SK-N-SH (cell line): ENCODE data around the gene TOM1L2. TPM values are rescaled to one million over a fixed set of nuclear protein-coding genes. Genes with fewer than 3 reads are reported as not detected.
A peak's percentile ranks its signal among the peaks of the same experiment; 100 is the strongest.

ENCODE experiments used
- CTCF ChIA-PET: fragments of 300-600, 350-600 bp; formaldehyde crosslinking; extraction: SDS; loops from one replicate; lab custom pipeline; 2021; lab: Yijun Ruan, JAX
- POLR2A ChIA-PET: fragments of 350-600 bp; sonication (Branson Sonifier 250); formaldehyde crosslinking; extraction: SDS; loops from one replicate; lab custom pipeline; 2020; ENCODE audit warnings: antibody characterized with exemption, inconsistent platforms; lab: Yijun Ruan, JAX
- DNase-seq: peaks from one replicate; pipeline ENCODE4 v3.0.0; 2012
- H2AFZ ChIP-seq: fragments of 200-600 bp; sonication (generic); 2 replicates; pipeline ENCODE4 v1.8.1; 2016; ENCODE audit warnings: antibody characterized with exemption, mild to moderate bottlenecking, low read depth
- H3F3A ChIP-seq: fragments of 200-600 bp; sonication (generic); replicated peaks from 2 replicates; pipeline ENCODE3; 2016; ENCODE audit warnings: antibody characterized with exemption, mild to moderate bottlenecking; ENCODE audit not compliant: insufficient read depth
- H3K27ac ChIP-seq, 2 experiments: fragments of 200-500 bp in 1 of 2; fragments of 200-600 bp in 1 of 2; sonication (Bioruptor generic) in 1 of 2; sonication (generic), shearing (Covaris generic) in 1 of 2; 2 replicates each; pipeline versions ENCODE4 v1.5.1 to v1.6.1; 2014 to 2016; ENCODE audit warnings: low read depth in 2 of 2, inconsistent platforms in 1 of 2, low read length in 1 of 2, mild to moderate bottlenecking in 1 of 2, mixed read lengths in 1 of 2
- H3K27me3 ChIP-seq: fragments of 200-600 bp; sonication (generic), shearing (Covaris generic); 2 replicates; pipeline ENCODE4 v1.6.1; 2016; ENCODE audit warnings: mixed run types; ENCODE audit not compliant: insufficient read depth
- H3K36me3 ChIP-seq, 2 experiments: fragments of 200-500 bp in 1 of 2; fragments of 200-600 bp in 1 of 2; sonication (Bioruptor generic) in 1 of 2; sonication (generic) in 1 of 2; replicated peaks in 1 of 2; 2 replicates each; pipeline versions ENCODE3 to v1.5.1; 2014 to 2016; ENCODE audit warnings: low read length in 1 of 2, mild to moderate bottlenecking in 1 of 2; ENCODE audit not compliant: insufficient read depth in 2 of 2, control insufficient read depth in 1 of 2
- H3K4me1 ChIP-seq, 2 experiments: fragments of 200-500 bp in 1 of 2; fragments of 200-600 bp in 1 of 2; sonication (Bioruptor generic) in 1 of 2; sonication (generic), shearing (Covaris generic) in 1 of 2; 2 replicates each; pipeline versions ENCODE4 v1.5.1 to v1.6.1; 2014 to 2016; ENCODE audit warnings: low read depth in 1 of 2, low read length in 1 of 2, mixed run types in 1 of 2; ENCODE audit not compliant: insufficient read depth in 2 of 2, control insufficient read depth in 1 of 2
- H3K4me2 ChIP-seq: fragments of 200-600 bp; sonication (generic), shearing (Covaris generic); 2 replicates; pipeline ENCODE4 v1.6.1; 2017; ENCODE audit warnings: mixed run types
- H3K4me3 ChIP-seq, 2 experiments: fragments of 200-500 bp in 1 of 2; fragments of 200-600 bp in 1 of 2; sonication (Bioruptor generic) in 1 of 2; sonication (generic), shearing (Covaris generic) in 1 of 2; 2 replicates each; pipeline versions ENCODE4 v1.5.1 to v1.8.1; 2014 to 2016; ENCODE audit warnings: low read depth in 2 of 2, inconsistent platforms in 1 of 2, low read length in 1 of 2, mild to moderate bottlenecking in 1 of 2, mixed read lengths in 1 of 2, moderate library complexity in 1 of 2
- H3K79me2 ChIP-seq: fragments of 200-600 bp; sonication (generic); 2 replicates; pipeline ENCODE4 v1.8.1; 2017; ENCODE audit warnings: mild to moderate bottlenecking; ENCODE audit not compliant: insufficient read depth
- H3K9ac ChIP-seq: fragments of 200-600 bp; sonication (generic); 2 replicates; pipeline ENCODE4 v1.6.1; 2017; ENCODE audit warnings: mixed run types
- H3K9me2 ChIP-seq: fragments of 200-600 bp; sonication (generic); 2 replicates; pipeline ENCODE4 v1.6.1; 2017; ENCODE audit warnings: mixed run types
- H3K9me3 ChIP-seq: fragments of 200-600 bp; sonication (generic); 2 replicates; pipeline ENCODE4 v1.6.1; 2017; ENCODE audit warnings: mixed run types, mild to moderate bottlenecking, moderate library complexity
- H4K20me1 ChIP-seq: fragments of 200-600 bp; sonication (generic); 2 replicates; pipeline ENCODE4 v1.6.1; 2017; ENCODE audit warnings: mild to moderate bottlenecking, mixed run types; ENCODE audit not compliant: insufficient read depth
- CHD2 ChIP-seq: fragments of 150-350 bp; IDR thresholded peaks from 2 replicates; pipeline ENCODE4 v1.6.1; 2018; ENCODE audit warnings: low read length; ENCODE audit not compliant: partially characterized antibody
- ELF1 ChIP-seq: IDR thresholded peaks from 2 replicates; pipeline ENCODE4 v1.4.0; 2012
- EP300 ChIP-seq, 2 experiments: IDR thresholded peaks; 2 replicates each; pipeline versions ENCODE4 v1.4.0 to v1.6.1; 2012; ENCODE audit warnings: borderline replicate concordance in 1 of 2, low read depth in 1 of 2, low read length in 1 of 2
- EZH2phosphoT487 ChIP-seq: fragments of 200-600 bp; sonication (generic); IDR thresholded peaks from 2 replicates; pipeline ENCODE4 v1.6.1; 2017; ENCODE audit warnings: low read depth, mixed run types, mild to moderate bottlenecking, antibody characterized with exemption, moderate library complexity, borderline replicate concordance
- FOSL2 ChIP-seq: IDR thresholded peaks from 2 replicates; pipeline ENCODE4 v1.4.0; 2012; ENCODE audit warnings: low read depth, mild to moderate bottlenecking, moderate library complexity, borderline replicate concordance
- FOXJ3 ChIP-seq: sonication (generic); formaldehyde crosslinking; IDR thresholded peaks from 2 replicates; pipeline ENCODE4 v1.5.1; 2020; ENCODE audit warnings: mild to moderate bottlenecking, missing genetic modification reagents
- JUND ChIP-seq: IDR thresholded peaks from 2 replicates; pipeline ENCODE4 v1.4.0; 2012
- MEF2A ChIP-seq: IDR thresholded peaks from 2 replicates; pipeline ENCODE4 v1.4.0; 2012; ENCODE audit warnings: low read depth, borderline replicate concordance
- MXI1 ChIP-seq: IDR thresholded peaks from 2 replicates; pipeline ENCODE4 v1.6.1; 2012; ENCODE audit warnings: mild to moderate bottlenecking, low read depth, low read length, improper control_type of control experiment
- NFIC ChIP-seq: IDR thresholded peaks from 2 replicates; pipeline ENCODE4 v1.4.0; 2012; ENCODE audit warnings: borderline replicate concordance
- RAD21 ChIP-seq: IDR thresholded peaks from 2 replicates; pipeline ENCODE4 v1.6.1; 2012; ENCODE audit warnings: mild to moderate bottlenecking, low read length
- RFX5 ChIP-seq: IDR thresholded peaks from 2 replicates; pipeline ENCODE4 v1.6.1; 2012; ENCODE audit warnings: mild to moderate bottlenecking, improper control_type of control experiment, low read length
- RXRA ChIP-seq: IDR thresholded peaks from 2 replicates; pipeline ENCODE4 v1.4.0; 2012; ENCODE audit warnings: low read depth, mild to moderate bottlenecking, borderline replicate concordance
- SIN3A ChIP-seq: IDR thresholded peaks from 2 replicates; pipeline ENCODE4 v1.6.1; 2012; ENCODE audit warnings: low read depth, mild to moderate bottlenecking, low read length, moderate library complexity, borderline replicate concordance
- WGBS: methylation state at CpG from one replicate; pipeline ENCODE4 v1.1.6; 2017; ENCODE audit warnings: low lambda C conversion rate; 5-methylcytosine and 5-hydroxymethylcytosine counted together
- polyA plus RNA-seq, 3 experiments: library from polyadenylated mRNA; depleted of rRNA; stranded (reverse); fragments of >200 nt; gene quantifications; 2 replicates each; pipeline ENCODE4 v1.2.3, GENCODE V29; 2012
- TF ChIP-seq, protein P1 (sequence below): IDR thresholded peaks from 2 replicates; pipeline ENCODE4 v1.4.0; 2012; ENCODE audit warnings: low read depth, borderline replicate concordance
- TF ChIP-seq, protein P2 (sequence below): IDR thresholded peaks from 2 replicates; pipeline ENCODE4 v1.4.0; 2012; ENCODE audit warnings: low read depth, borderline replicate concordance
- TF ChIP-seq, protein P3 (sequence below): fragments of 150-350 bp; IDR thresholded peaks from 2 replicates; pipeline ENCODE4 v1.6.1; 2016; ENCODE audit warnings: mild to moderate bottlenecking, low read depth, low read length
- TF ChIP-seq, protein P4 (sequence below): fragments of 200-600 bp; sonication (generic); IDR thresholded peaks from 2 replicates; pipeline ENCODE4 v1.6.1; 2017; ENCODE audit warnings: antibody characterized with exemption, mild to moderate bottlenecking, moderate library complexity

TOM1L2 gene
- polyA plus RNA-seq, 1 of the 3 experiments (the other 2 are of a cell fraction), result 85.4 TPM

DNA sequence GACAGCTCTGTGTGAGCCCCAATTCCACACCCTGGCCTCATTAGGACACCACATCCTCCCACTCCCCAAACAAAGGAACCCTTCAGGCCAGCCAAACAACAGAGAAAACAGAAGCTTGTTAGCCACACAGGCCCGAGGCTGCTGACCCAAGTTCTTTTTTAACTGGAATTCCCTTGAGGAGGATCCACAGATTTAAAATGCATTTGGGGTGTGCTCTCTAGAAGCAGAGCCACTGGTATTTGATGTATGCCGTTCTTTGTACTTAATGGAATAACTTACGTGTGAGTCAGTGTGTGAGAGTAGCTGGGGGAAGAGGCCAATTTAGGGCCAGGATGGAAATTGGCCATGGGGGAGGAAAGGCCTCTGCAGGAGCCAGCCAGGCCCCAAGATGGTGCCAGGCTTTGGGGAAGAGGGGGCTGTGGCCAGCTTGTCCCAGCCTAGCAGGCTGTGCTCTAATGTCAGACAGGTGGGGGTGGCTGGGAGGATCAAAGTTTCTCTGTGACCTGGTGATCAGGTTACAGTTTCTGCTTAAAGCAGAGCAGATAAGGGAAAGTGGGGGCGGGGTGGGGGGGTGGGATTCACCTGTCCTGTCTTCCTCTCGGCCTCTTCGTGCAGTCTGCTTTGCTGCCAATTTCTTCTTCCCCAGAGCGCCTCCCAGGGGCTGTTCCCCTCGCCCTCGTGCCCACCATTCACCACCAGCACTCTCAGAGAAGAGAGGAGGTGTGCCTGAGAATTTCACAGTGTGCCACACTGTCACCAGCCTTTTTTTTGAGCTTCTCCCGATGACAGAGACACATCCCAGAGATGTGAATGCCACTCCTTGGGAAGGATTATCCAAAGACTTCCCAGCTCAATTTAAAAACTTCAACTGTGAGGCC is 50.8 kb downstream of the TOM1L2 start (continued):
- TF ChIP-seq RAD21, result no peak; the same call in 1 of the 2 replicates
- TF ChIP-seq NFIC, result peak; percentile 86
- TF ChIP-seq, protein P1, sequence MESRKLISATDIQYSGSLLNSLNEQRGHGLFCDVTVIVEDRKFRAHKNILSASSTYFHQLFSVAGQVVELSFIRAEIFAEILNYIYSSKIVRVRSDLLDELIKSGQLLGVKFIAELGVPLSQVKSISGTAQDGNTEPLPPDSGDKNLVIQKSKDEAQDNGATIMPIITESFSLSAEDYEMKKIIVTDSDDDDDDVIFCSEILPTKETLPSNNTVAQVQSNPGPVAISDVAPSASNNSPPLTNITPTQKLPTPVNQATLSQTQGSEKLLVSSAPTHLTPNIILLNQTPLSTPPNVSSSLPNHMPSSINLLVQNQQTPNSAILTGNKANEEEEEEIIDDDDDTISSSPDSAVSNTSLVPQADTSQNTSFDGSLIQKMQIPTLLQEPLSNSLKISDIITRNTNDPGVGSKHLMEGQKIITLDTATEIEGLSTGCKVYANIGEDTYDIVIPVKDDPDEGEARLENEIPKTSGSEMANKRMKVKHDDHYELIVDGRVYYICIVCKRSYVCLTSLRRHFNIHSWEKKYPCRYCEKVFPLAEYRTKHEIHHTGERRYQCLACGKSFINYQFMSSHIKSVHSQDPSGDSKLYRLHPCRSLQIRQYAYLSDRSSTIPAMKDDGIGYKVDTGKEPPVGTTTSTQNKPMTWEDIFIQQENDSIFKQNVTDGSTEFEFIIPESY, result 0 out of 2 replicates have a peak, but pooled peaks have one; percentile 36
- TF ChIP-seq EZH2phosphoT487, result no peak
- TF ChIP-seq ELF1, result no peak
- TF ChIP-seq MEF2A, result peak; percentile 41; the same call in 1 of the 2 replicates
- peak in 1 of 2 experiments; percentile 87; a peak in 2 of 4 replicates for TF ChIP-seq EP300 (IDR thresholded peaks at IDR 0.05; ENCODE audit: borderline replicate concordance in 1 of 2, low read depth in 1 of 2, low read length in 1 of 2)
- TF ChIP-seq, protein P2, sequence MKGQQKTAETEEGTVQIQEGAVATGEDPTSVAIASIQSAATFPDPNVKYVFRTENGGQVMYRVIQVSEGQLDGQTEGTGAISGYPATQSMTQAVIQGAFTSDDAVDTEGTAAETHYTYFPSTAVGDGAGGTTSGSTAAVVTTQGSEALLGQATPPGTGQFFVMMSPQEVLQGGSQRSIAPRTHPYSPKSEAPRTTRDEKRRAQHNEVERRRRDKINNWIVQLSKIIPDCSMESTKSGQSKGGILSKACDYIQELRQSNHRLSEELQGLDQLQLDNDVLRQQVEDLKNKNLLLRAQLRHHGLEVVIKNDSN, result no peak
- TF ChIP-seq RXRA, result peak; percentile 91

DNA sequence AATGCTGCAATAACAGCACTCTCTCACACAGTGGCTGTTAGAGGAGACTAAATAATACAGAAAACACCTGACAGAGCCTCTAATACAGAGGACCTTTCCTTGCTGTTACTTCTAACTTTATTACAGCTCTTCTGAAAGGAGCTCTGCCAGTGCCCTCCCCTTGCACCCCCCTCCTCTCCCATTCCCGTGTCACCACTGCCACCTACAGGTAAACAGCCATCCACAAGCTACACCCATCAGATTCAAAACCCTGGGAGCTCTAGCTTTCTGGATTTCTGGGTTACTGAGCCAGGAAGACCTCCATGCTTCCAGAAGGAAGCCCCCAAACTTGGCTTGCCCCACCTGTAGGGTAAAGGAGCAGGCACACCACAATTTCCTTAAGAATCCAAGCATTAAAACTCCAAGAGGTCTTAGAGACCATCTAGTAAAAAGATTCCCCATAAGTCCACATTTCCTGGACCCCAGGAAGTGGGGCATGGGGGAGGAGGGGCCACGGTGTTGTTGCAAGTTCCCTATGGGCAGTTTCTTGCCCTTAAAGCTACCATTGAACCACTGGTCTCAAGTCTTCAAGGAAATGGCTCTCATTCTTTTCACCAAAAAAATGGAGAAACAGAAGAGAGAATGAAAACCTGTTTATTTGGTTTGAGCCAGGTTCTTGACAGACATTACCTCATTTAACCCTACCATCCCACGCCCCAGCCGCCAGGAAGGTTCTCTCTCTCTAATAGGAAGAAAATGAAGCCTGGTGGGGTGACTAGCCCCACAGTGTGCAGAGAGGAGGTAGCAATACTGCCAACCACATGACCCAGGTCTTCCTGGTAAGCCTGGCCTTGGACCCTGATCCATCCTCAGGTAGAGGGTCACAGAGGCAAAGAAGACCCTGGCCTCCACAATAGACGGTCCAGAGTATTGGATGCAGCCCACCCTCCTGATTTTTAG is 52.8 kb downstream of the TOM1L2 start:
- peaks cover 19 to 39% of the 10 kb centered on the region in 2 experiments for H3K4me1 ChIP-seq
- ChIA-PET POLR2A (interaction anchor here (0.7 to 1.1 kb wide), 2 partner anchors 28 to 83 kb away, joined by 4 to 5 read pairs; no protein-coding TSS in a partner anchor), CTCF (interaction anchor here (0.6 to 6.0 kb wide), 51 partner anchors 9 to 563 kb away, joined by 3 to 158 read pairs (median 5); partner anchors contain the start of gene SREBF1)
- peak; percentile 85 for DNase-seq
- no peaks in the 10 kb centered on the region for H4K20me1 ChIP-seq
- peak overlapping the region; percentile 24; the same call in 1 of the 2 replicates for H3K9ac ChIP-seq
- H3K9me2 ChIP-seq, result no peaks in the 10 kb centered on the region
- no peak overlapping the region for H2AFZ ChIP-seq
- H3K9me3 ChIP-seq, result no peaks in the 10 kb centered on the region
- H3K79me2 ChIP-seq, result peaks cover 72% of the 10 kb centered on the region
- peak overlapping the region; percentile 44 to 53; a peak in 3 of 4 replicates for H3K27ac ChIP-seq
- no peaks in the 10 kb centered on the region for H3K27me3 ChIP-seq
- H3K4me3 ChIP-seq, result no peak overlapping the region
- no peaks in the 10 kb centered on the region for H3K36me3 ChIP-seq
- peaks cover 38% of the 10 kb centered on the region for H3F3A ChIP-seq
- peak overlapping the region; percentile 39; the same call in 1 of the 2 replicates for H3K4me2 ChIP-seq
- WGBS, result 46% methylated on average over 5 of the region's 5 CpGs
- TF ChIP-seq, protein P3, sequence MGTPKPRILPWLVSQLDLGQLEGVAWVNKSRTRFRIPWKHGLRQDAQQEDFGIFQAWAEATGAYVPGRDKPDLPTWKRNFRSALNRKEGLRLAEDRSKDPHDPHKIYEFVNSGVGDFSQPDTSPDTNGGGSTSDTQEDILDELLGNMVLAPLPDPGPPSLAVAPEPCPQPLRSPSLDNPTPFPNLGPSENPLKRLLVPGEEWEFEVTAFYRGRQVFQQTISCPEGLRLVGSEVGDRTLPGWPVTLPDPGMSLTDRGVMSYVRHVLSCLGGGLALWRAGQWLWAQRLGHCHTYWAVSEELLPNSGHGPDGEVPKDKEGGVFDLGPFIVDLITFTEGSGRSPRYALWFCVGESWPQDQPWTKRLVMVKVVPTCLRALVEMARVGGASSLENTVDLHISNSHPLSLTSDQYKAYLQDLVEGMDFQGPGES, result no peak
- TF ChIP-seq, protein P2, result no peak
- no peak for TF ChIP-seq RFX5
- TF ChIP-seq ELF1, result no peak
- TF ChIP-seq FOSL2, result no peak
- no peak for TF ChIP-seq SIN3A
- no peak for TF ChIP-seq EP300 (IDR thresholded peaks at IDR 0.05; ENCODE audit: borderline replicate concordance in 1 of 2, low read depth in 1 of 2, low read length in 1 of 2)
- no peak for TF ChIP-seq FOXJ3 (CRISPR knock-in tag)
- TF ChIP-seq MXI1, result no peak
- TF ChIP-seq, protein P4, sequence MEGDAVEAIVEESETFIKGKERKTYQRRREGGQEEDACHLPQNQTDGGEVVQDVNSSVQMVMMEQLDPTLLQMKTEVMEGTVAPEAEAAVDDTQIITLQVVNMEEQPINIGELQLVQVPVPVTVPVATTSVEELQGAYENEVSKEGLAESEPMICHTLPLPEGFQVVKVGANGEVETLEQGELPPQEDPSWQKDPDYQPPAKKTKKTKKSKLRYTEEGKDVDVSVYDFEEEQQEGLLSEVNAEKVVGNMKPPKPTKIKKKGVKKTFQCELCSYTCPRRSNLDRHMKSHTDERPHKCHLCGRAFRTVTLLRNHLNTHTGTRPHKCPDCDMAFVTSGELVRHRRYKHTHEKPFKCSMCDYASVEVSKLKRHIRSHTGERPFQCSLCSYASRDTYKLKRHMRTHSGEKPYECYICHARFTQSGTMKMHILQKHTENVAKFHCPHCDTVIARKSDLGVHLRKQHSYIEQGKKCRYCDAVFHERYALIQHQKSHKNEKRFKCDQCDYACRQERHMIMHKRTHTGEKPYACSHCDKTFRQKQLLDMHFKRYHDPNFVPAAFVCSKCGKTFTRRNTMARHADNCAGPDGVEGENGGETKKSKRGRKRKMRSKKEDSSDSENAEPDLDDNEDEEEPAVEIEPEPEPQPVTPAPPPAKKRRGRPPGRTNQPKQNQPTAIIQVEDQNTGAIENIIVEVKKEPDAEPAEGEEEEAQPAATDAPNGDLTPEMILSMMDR, result peak; percentile 87
- no peak for TF ChIP-seq JUND
- TF ChIP-seq CHD2, result no peak
- TF ChIP-seq MEF2A, result no peak
